ENCODE results near the gene ATXN1. TPM values are rescaled to one million over a fixed set of nuclear protein-coding genes. Genes with fewer than 3 reads are reported as not detected.

The ATXN1 gene
- total and polyA plus RNA-seq, 2 of the 13 experiments (the other 11 are each of a cell fraction or from before 2014, with no cell fraction given): 20.7 to 39.5 TPM

DNA sequence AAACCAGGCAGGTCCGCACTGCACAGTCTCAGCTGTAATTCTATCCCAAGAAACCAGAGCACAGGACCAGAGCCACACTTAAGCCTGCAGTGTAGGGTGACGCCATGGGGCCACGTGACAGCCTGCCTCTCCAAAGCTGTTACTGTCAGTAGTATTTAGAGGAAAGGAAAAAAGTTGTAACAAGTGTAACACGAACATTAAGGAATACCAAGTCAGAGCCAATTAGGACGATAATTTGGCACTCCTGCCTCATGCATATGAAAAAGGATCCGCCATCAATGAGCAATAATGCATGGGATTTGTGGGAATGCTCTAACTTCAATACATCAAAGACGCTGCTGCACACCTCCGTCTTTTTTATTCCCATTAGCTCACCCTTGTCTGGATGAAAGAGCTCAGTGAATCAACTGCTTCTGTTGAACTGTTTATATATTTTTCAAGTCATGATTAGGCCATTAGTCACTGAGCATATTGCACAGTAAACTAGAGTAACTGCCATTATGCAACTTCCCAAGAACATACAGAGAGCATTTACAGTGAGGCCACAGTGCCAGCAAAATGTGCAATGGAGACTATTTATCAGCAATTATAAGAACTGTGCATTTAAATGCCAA is 79.9 kb downstream of the ATXN1 start (continued):
- TF ChIP-seq DR1 (CRISPR knock-in tag; IDR thresholded peaks at IDR 0.05) (no peak), KDM3A (CRISPR knock-in tag; IDR thresholded peaks at IDR 0.05; ENCODE audit: low read depth) (no peak), ZNF530 (CRISPR knock-in tag; IDR thresholded peaks at IDR 0.05; ENCODE audit: low read depth) (no peak), ZNF282 (IDR thresholded peaks at IDR 0.05; ENCODE audit: partially characterized antibody) (no peak), PHF8 (CRISPR knock-in tag; IDR thresholded peaks at IDR 0.05) (no peak), RBM39 (IDR thresholded peaks at IDR 0.05; ENCODE audit: low read depth, low read length, poor library complexity, severe bottlenecking) (no peak), ZNF775 (CRISPR knock-in tag; IDR thresholded peaks at IDR 0.05; ENCODE audit: borderline replicate concordance) (no peak), ELF3 (CRISPR knock-in tag; IDR thresholded peaks at IDR 0.05) (peak; percentile 58; the same call in 1 of the 2 replicates), ZNF138 (CRISPR knock-in tag; IDR thresholded peaks at IDR 0.05; ENCODE audit: low read depth) (no peak), CEBPG (CRISPR knock-in tag; IDR thresholded peaks at IDR 0.05) (peak; percentile 95), ZBTB8A (CRISPR knock-in tag; IDR thresholded peaks at IDR 0.05; ENCODE audit: borderline replicate concordance, low read depth) (no peak), ZNF225 (CRISPR knock-in tag; IDR thresholded peaks at IDR 0.05) (no peak), HOMEZ (CRISPR knock-in tag; IDR thresholded peaks at IDR 0.05; ENCODE audit: low read depth) (peak; percentile 85), ZNF18 (CRISPR knock-in tag; IDR thresholded peaks at IDR 0.05; ENCODE audit: insufficient replicate concordance) (peak; percentile 30), ZNF713 (CRISPR knock-in tag; IDR thresholded peaks at IDR 0.05) (no peak), ZNF501 (CRISPR knock-in tag; IDR thresholded peaks at IDR 0.05) (no peak), SIN3A (IDR thresholded peaks at IDR 0.05; ENCODE audit: borderline replicate concordance, low read depth, low read length) (no peak), ZNF652 (CRISPR knock-in tag; IDR thresholded peaks at IDR 0.05; ENCODE audit: borderline replicate concordance, low read depth) (peak; percentile 40; the same call in 1 of the 2 replicates), ZFP36L2 (CRISPR knock-in tag; IDR thresholded peaks at IDR 0.05) (no peak), PHF21A (CRISPR knock-in tag; IDR thresholded peaks at IDR 0.05) (no peak), EP300 (IDR thresholded peaks at IDR 0.05; ENCODE audit: low read depth in 2 of 2, low read length in 2 of 2) (peak; percentile 37 to 90; a peak in 3 of 4 replicates), EP300 (CRISPR knock-in tag; IDR thresholded peaks at IDR 0.05; ENCODE audit: borderline replicate concordance) (peak; percentile 87), CSRNP1 (CRISPR knock-in tag; IDR thresholded peaks at IDR 0.05) (0 out of 2 replicates have a peak, but pooled peaks have one; percentile 45), ZNF776 (CRISPR knock-in tag; IDR thresholded peaks at IDR 0.05) (no peak), ZBTB33 (CRISPR knock-in tag; IDR thresholded peaks at IDR 0.05) (0 out of 2 replicates have a peak, but pooled peaks have one; percentile 49)
